Occipital lobe (tissue), 2 donors: ENCODE results near the gene DIAPH1. TPM values are rescaled to one million over a fixed set of nuclear protein-coding genes. Genes with fewer than 3 reads are reported as not detected.
"Not testable (repeated sequence)": the region's sequence is repeated elsewhere in the genome, so short reads cannot be mapped to it uniquely, and the experiment has no call there.

ENCODE experiments used
- DNase-seq: peaks from one replicate; lab custom pipeline; 2025; lab: John Stamatoyannopoulos, UW
- total RNA-seq: library from RNA; depleted of rRNA; stranded (reverse); fragments of >200 nt; gene quantifications from one replicate; pipeline ENCODE4 v1.2.3, GENCODE V29; 2014

DIAPH1 gene
- total RNA-seq, 1 donor from 2014 or later = 18.4 TPM

GRCh38 chr5:141611289-141611688, 7.5 kb downstream of the DIAPH1 start:
- no peak for DNase-seq

- DNase-seq = not testable (repeated sequence)
Measured at GRCh38 chr5:141609921-141610320, 8.9 kb downstream of the DIAPH1 start.

- no peak for DNase-seq
Measured at GRCh38 chr5:141609044-141609443, 9.8 kb downstream of the DIAPH1 start.

GRCh38 chr5:141608557-141608956, 10.2 kb downstream of the DIAPH1 start:
- no peak for DNase-seq

DNA sequence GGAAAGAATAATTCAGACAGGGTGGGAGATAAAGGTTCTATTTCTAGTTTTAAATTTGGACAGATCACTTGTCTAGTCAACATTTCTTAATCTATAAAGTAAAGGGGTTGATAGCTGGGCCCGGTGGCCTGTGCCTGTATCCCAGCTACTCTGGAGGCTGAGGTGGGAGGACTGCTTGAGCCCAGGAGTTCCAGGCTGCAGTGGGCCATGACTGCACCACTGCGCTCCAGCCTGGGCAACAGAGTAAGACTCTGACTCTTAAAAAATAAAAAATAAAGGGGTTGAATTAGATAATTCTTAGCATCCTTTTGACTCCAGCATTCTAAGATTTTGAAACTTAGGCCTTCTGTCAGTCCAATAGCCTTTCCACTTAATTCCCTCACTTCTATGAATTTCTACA, 10.8 kb downstream of the DIAPH1 start:
- DNase-seq = no peak

DNA sequence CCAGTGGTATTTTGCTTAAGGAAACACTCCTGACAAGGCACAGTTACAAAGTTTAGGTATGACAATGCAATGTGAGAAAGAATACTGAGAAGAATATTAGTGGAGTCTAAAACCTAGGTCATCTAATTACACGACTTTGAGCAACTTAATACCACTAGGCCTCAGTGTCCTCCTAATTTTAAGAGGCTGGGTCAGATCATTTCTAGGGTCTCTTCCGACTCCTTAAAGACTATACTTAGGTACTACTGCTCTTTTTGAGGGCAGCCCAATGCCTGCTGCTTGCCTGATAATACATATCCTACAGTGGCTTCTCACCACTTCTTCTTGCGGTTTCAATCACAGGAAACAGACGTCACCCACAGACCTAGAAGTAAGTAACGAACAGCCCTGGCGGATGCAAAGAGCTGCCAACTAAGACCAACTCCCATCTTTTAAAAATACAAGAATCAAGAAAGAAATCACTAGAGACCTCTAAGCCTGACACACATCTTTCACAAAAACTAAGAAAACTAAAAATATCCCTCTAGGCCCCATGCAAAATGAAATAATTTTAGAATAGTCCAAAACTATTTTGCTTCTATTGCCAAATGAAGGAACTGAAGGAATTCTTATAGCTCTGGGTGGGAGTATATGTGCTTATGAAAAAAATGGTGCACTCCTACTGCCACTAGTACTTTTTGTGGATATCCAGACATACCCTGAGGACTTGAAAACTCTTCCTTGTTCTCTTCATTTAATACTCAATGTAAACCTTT, 13.1 kb downstream of the DIAPH1 start:
- DNase-seq = no peak

GRCh38 chr5:141603923-141604717, 14.7 kb downstream of the DIAPH1 start:
- DNase-seq = no peak

- no peak for DNase-seq
Measured at GRCh38 chr5:141602606-141603005, 16.2 kb downstream of the DIAPH1 start.

DNA sequence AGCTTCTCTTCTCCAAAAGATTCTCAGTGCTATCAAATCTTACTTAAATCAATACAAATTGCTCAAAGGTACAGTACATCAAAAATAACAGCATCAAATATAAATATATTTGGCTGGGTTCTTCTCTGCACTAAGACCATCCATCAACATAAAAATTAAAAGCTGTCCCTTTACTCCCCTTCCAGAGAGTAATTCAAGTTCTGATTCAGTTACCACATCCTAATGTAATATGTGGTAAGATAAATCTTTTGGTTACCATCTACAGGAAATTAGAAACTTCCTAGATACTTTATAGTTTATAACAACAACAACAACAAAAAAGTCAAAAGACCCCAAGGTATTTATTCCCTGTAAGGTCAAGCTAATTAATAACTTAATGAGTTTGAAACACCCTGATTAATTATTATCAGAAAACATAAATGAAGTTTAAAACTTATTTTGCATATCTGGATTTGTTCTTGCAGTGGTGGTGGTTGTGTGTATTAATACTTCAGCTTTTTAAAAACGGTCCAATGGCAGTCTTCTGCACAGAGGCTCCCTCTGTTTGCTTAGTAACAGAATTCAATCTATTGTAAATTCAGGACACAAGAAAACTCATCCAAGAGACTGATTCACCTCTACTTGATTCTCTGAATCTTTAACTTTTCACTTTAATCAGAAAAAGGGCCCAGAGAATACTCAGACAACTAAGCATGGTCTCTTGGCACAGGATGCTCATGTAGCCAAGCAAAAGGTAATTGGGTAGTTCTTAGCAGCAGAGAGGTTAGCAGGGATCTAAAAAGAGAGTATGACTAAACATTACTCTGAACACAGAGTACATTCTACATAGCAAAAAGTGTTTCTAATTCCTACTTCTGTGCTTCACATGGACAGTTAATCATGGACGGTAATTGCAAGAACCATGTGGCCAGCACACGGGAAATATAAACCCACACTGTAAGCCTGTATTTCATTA, 20.1 kb downstream of the DIAPH1 start:
- DNase-seq = no peak

GRCh38 chr5:141597814-141598213, 21.0 kb downstream of the DIAPH1 start:
- no peak for DNase-seq

DNA sequence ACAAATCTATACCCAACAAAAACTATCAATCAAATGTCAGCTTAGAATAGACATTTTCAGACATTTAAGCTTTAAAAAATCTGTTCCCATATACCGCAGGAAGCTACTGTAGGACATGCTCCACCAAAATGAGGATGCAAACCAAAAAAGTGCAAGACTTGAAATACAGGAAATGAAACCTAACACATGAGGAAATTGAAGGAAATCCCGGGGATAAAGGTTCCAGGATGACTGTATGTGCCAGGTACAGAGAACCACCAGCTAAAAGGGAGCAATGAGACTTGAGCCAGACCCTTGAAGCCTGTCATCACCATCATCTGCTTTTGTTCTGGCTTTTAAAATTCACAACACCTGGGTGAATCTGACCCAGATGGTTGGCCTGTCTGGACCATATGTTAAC, 21.4 kb downstream of the DIAPH1 start:
- no peak for DNase-seq

DNA sequence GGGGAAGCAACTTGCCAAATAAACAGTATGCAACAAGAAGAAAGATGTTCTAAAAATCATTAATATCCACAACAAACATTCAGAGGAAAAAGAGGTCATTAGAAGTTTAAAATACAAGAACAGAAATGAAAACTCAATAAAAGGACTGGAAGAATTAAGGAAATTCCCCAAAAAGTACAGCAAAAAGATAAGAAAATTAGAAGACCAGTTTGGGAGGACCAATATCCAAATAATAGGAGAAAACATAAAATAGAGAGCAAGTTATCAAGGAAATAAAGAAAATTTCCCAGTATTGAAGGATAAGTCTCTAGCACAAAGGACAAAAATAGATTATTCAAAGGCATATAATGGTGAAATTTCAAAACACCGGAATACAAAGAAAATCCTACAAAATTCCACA, 21.9 kb downstream of the DIAPH1 start:
- DNase-seq = no peak

DNA sequence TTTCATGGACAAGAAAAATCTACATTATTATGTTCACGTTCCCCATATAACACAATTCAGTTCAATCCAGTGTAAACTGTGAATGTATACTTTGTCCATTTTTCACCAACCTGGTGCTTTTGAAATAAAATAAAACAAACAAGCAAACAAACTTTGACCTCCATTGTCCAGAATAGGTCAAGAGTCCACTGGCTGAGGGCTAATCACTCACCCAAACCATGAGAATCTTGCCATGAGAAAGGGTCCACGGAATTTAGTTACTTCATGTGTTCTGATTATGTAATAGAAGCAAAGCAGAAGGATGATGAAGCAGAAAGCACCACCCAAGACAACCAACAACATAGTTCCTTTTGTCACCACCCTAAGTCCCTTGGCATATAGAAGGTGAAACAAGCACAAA, 28.7 kb downstream of the DIAPH1 start:
- no peak for DNase-seq

- no peak for DNase-seq
Measured at GRCh38 chr5:141586246-141586645, 32.6 kb downstream of the DIAPH1 start.

DNA sequence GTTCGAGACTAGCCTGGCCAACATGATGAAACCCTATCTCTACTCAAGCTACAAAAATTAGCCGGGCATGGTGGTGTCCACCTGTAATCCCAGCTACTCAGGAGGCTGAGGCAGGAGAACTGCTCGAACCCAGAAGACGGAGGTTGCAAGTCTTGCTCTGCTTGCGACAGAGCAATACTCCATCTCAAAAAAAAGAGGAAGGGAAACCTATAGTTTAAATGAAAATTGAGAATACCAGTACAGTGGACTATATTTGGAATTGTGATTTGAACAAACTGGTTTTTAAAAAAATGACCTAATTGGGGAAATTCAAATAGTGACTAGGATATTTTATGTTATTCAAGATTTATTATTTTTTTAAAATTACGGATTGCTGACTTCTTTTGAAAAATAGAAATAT, 33.2 kb downstream of the DIAPH1 start:
- no peak for DNase-seq

GRCh38 chr5:141574122-141574510, 44.7 kb downstream of the DIAPH1 start:
- no peak for DNase-seq

- DNase-seq = no peak
Measured at GRCh38 chr5:141573489-141574121, 45.2 kb downstream of the DIAPH1 start.

DNA sequence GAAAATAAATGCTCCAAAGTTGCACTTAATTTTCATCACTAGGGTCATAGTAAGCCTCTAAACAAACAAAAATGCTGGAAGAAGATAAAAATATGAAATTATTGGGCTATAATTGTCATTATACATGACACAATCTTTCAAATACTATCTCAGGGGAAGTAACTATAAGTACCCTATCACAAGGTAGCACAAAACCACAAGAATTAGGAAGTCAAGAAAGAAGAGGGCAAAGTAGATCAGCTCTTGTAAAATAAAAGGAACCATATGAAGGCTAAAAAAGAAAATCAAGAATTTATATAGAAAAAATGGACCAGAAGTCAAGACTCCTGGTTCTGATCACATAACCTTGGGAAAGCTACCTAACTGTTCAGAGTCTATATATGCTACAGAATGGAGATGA, 48.1 kb downstream of the DIAPH1 start:
- DNase-seq = no peak

DNA sequence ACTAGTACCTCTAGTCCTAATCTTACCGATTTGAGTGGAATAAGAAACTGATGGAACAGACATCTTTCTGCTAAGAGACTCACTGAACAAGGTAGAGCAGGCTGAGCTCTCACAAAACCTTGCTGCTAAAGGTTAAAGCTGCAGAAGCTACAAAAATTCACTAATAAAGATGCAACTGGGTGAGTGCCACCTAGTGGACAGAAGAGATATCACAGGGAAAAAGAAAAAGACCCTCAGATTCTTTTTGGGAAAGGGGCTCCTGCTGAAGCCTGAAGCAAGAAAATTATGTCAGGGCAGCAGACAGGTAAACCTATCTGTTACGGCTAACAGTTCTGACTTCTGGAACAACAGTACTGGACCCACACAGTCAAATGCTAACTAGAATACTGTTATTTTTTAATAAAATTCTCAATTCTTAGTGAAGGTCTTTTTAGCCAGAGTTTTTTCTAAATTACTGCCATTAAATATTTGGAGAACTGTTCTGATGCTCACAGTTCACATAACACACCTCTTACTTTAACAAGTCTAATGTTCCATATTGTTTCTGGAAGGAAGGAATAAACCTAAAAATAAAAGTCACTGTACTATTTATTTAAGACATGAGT, 51.2 kb downstream of the DIAPH1 start:
- DNase-seq = no peak

GRCh38 chr5:141565826-141566570, 52.8 kb downstream of the DIAPH1 start:
- no peak for DNase-seq
